Activated B cell treated with CpG ODN at 0.5 μM for 24 hours (primary cell): Measurements from ENCODE around the gene ARSB. TPM values are rescaled to one million over a fixed set of nuclear protein-coding genes. Genes with fewer than 3 reads are reported as not detected.
"Not testable (repeated sequence)": the region's sequence is repeated elsewhere in the genome, so short reads cannot be mapped to it uniquely, and the experiment has no call there.

ENCODE experiments used
- ATAC-seq: fragments of 200-7000 bp; cut with Tn5 transposase; one replicate; pipeline ENCODE4 v1.10.0; 2021; ENCODE audit warnings: low read depth, mild to moderate bottlenecking, moderate library complexity
- CTCF ChIA-PET: fragments of 350-600 bp; sonication (Branson Sonifier 250); formaldehyde crosslinking; loops from one replicate; lab custom pipeline; 2021; ENCODE audit warnings: antibody characterized with exemption; lab: Charles Lee
- POLR2A ChIA-PET: fragments of 350-600 bp; sonication (Branson Sonifier 250); formaldehyde crosslinking; loops from one replicate; lab custom pipeline; 2021; ENCODE audit warnings: antibody characterized with exemption; lab: Charles Lee
- DNase-seq: peaks from one replicate; pipeline ENCODE4 v3.0.0; 2022
- H3K27ac Mint-ChIP-seq: one replicate; pipeline ENCODE4 v1.8.0; 2020; ENCODE audit warnings: mixed read lengths
- H3K27me3 Mint-ChIP-seq: one replicate; pipeline ENCODE4 v1.8.0; 2021; ENCODE audit warnings: mixed read lengths
- H3K36me3 Mint-ChIP-seq: one replicate; pipeline ENCODE4 v1.8.0; 2021; ENCODE audit warnings: low read depth, mixed read lengths
- H3K4me1 Mint-ChIP-seq: one replicate; pipeline ENCODE4 v1.8.0; 2021; ENCODE audit warnings: mixed read lengths
- H3K4me3 Mint-ChIP-seq: one replicate; pipeline ENCODE4 v1.8.0; 2020; ENCODE audit warnings: mild to moderate bottlenecking, mixed read lengths
- H3K9me3 Mint-ChIP-seq: one replicate; pipeline ENCODE4 v1.8.0; 2020; ENCODE audit warnings: mixed read lengths
- CTCF ChIP-seq: fragments of 200-600 bp; IDR thresholded peaks from one replicate; pipeline ENCODE4 v1.8.0; 2022; ENCODE audit warnings: antibody characterized with exemption, mild to moderate bottlenecking
- intact Hi-C: fragments of 100-400 bp; cut with micrococcal nuclease; formaldehyde crosslinking; loops from one replicate; pipeline ENCODE4 v1.15.1; 2024
- total RNA-seq: library from RNA; stranded (reverse); gene quantifications from 2 replicates; pipeline ENCODE4 v1.2.3, GENCODE V29; 2022

ARSB gene
- total RNA-seq, 1 donor from 2014 or later, result 15.6 TPM

- no peak for TF ChIP-seq CTCF
- no peak overlapping the region for H3K4me3 Mint-ChIP-seq
- ATAC-seq (no peak), DNase-seq (no peak)
- no peak overlapping the region for H3K27ac Mint-ChIP-seq
- ChIA-PET CTCF (no interaction called here), POLR2A (interaction anchor here (0.8 kb wide), 1 partner anchor 271 kb away, joined by 3 read pairs; the partner anchor contains the start of gene LHFPL2)
- H3K36me3 Mint-ChIP-seq, result peaks cover 3% of the 10 kb centered on the region
- intact Hi-C loops, result no loop called here
- H3K27me3 Mint-ChIP-seq, result no peaks in the 10 kb centered on the region
- no peaks in the 10 kb centered on the region for H3K9me3 Mint-ChIP-seq
- no peaks in the 10 kb centered on the region for H3K4me1 Mint-ChIP-seq
Measured at GRCh38 chr5:78919796-78920195, 65.3 kb downstream of the ARSB start.

GRCh38 chr5:78916044-78916443, 69.1 kb downstream of the ARSB start:
- Mint-ChIP-seq H3K9me3 (no peaks in the 10 kb centered on the region), H3K27me3 (no peaks in the 10 kb centered on the region), H3K27ac (no peak overlapping the region), H3K36me3 (no peaks in the 10 kb centered on the region), H3K4me1 (peaks cover 9% of the 10 kb centered on the region), H3K4me3 (no peak overlapping the region)
- POLR2A ChIA-PET, result no interaction called here
- DNase-seq, result no peak
- no peak for ATAC-seq
- TF ChIP-seq CTCF, result no peak
- CTCF ChIA-PET, result no interaction called here
- intact Hi-C loops, result no loop called here

- TF ChIP-seq CTCF, result no peak
- H3K4me1 Mint-ChIP-seq, result peaks cover 15% of the 10 kb centered on the region
- intact Hi-C loops, result no loop called here
- H3K4me3 Mint-ChIP-seq, result no peak overlapping the region
- no peaks in the 10 kb centered on the region for H3K9me3 Mint-ChIP-seq
- ChIA-PET CTCF (no interaction called here), POLR2A (no interaction called here)
- H3K27me3 Mint-ChIP-seq, result no peaks in the 10 kb centered on the region
- DNase-seq (no peak), ATAC-seq (no peak)
- no peak overlapping the region for H3K27ac Mint-ChIP-seq
- H3K36me3 Mint-ChIP-seq, result peaks cover 5% of the 10 kb centered on the region
Measured at GRCh38 chr5:78915170-78915569, 69.9 kb downstream of the ARSB start.

- H3K27ac Mint-ChIP-seq, result no peak overlapping the region
- no peaks in the 10 kb centered on the region for H3K27me3 Mint-ChIP-seq
- DNase-seq (no peak), ATAC-seq (no peak)
- no peak overlapping the region for H3K4me3 Mint-ChIP-seq
- peaks cover 5% of the 10 kb centered on the region for H3K36me3 Mint-ChIP-seq
- ChIA-PET POLR2A (interaction anchor here (0.6 kb wide), 1 partner anchor 404 kb away, joined by 3 read pairs; no protein-coding TSS in a partner anchor), CTCF (interaction anchor here (0.6 to 1.4 kb wide), 4 partner anchors 11 to 445 kb away, joined by 3 to 4 read pairs (median 3); no protein-coding TSS in a partner anchor)
- intact Hi-C loops, result no loop called here
- no peaks in the 10 kb centered on the region for H3K9me3 Mint-ChIP-seq
- TF ChIP-seq CTCF, result no peak
- H3K4me1 Mint-ChIP-seq, result peaks cover 36% of the 10 kb centered on the region
Measured at GRCh38 chr5:78912811-78913210, 72.3 kb downstream of the ARSB start.

- Mint-ChIP-seq H3K9me3 (no peaks in the 10 kb centered on the region), H3K27me3 (no peaks in the 10 kb centered on the region), H3K4me1 (peaks cover 40% of the 10 kb centered on the region), H3K36me3 (peaks cover 5% of the 10 kb centered on the region), H3K27ac (no peak overlapping the region), H3K4me3 (no peak overlapping the region)
- ATAC-seq (no peak), DNase-seq (no peak)
- intact Hi-C loops, result no loop called here
- ChIA-PET POLR2A (interaction anchor here (0.7 kb wide), 2 partner anchors 121 to 266 kb away, joined by 8 to 13 read pairs; no protein-coding TSS in a partner anchor), CTCF (interaction anchor here (0.6 to 1.4 kb wide), 4 partner anchors 10 to 444 kb away, joined by 3 to 4 read pairs (median 3); no protein-coding TSS in a partner anchor)
- no peak for TF ChIP-seq CTCF
Measured at GRCh38 chr5:78912085-78912771, 72.9 kb downstream of the ARSB start.

- H3K27me3 Mint-ChIP-seq, H3K27ac Mint-ChIP-seq, ATAC-seq, DNase-seq, H3K36me3 Mint-ChIP-seq, H3K9me3 Mint-ChIP-seq, H3K4me3 Mint-ChIP-seq, POLR2A ChIA-PET, CTCF ChIA-PET: not testable (repeated sequence)
- intact Hi-C loops, result loop anchor here (5.0 kb wide), 1 partner anchor 182 kb away; no protein-coding TSS in a partner anchor
- peaks cover 67% of the 10 kb centered on the region for H3K4me1 Mint-ChIP-seq
Measured at GRCh38 chr5:78909224-78909983, 75.7 kb downstream of the ARSB start.
